HEK293T (cell line): Measurements from ENCODE around the gene PTPRM.

Experiments used
- CTCF ChIA-PET: fragments of 350-600 bp; formaldehyde crosslinking; extraction: SDS; loops from one replicate; lab custom pipeline; 2021; ENCODE audit warnings: antibody characterized with exemption, inconsistent platforms; lab: Yijun Ruan, JAX
- POLR2A ChIA-PET: fragments of 350-600 bp; formaldehyde crosslinking; extraction: SDS; loops from one replicate; lab custom pipeline; 2020; ENCODE audit warnings: antibody characterized with exemption, inconsistent platforms; lab: Yijun Ruan, JAX
- DNase-seq: peaks from one replicate; pipeline ENCODE4 v3.0.0; 2012; ENCODE audit warnings: mixed read lengths; ENCODE audit errors: extremely low spot score
- ARNT ChIP-seq: fragments of 450-650 bp; IDR thresholded peaks from 2 replicates; pipeline ENCODE4 v1.6.1; 2017; ENCODE audit warnings: mild to moderate bottlenecking
- BHLHE40 ChIP-seq: fragments of 450-650 bp; IDR thresholded peaks from 2 replicates; pipeline ENCODE4 v1.6.1; 2016; ENCODE audit warnings: mild to moderate bottlenecking, moderate library complexity, borderline replicate concordance
- CTBP1 ChIP-seq: fragments of 450-650 bp; IDR thresholded peaks from 2 replicates; pipeline ENCODE4 v1.6.1; 2016; ENCODE audit warnings: borderline replicate concordance
- ELF4 ChIP-seq: fragments of 450-650 bp; IDR thresholded peaks from 2 replicates; pipeline ENCODE4 v1.6.1; 2017; ENCODE audit warnings: antibody characterized with exemption
- FOXA1 ChIP-seq: fragments of 450-650 bp; IDR thresholded peaks from 2 replicates; pipeline ENCODE4 v1.6.1; 2016; ENCODE audit warnings: mild to moderate bottlenecking
- FOXK2 ChIP-seq: fragments of 450-650 bp; IDR thresholded peaks from 2 replicates; pipeline ENCODE4 v1.6.1; 2016; ENCODE audit warnings: mild to moderate bottlenecking
- FOXM1 ChIP-seq: fragments of 450-650 bp; IDR thresholded peaks from 2 replicates; pipeline ENCODE4 v1.6.1; 2017; ENCODE audit warnings: mild to moderate bottlenecking, borderline replicate concordance
- HDGF ChIP-seq: fragments of 450-650 bp; IDR thresholded peaks from 2 replicates; pipeline ENCODE4 v1.6.1; 2017; ENCODE audit warnings: antibody characterized with exemption, borderline replicate concordance
- L3MBTL2 ChIP-seq: fragments of 450-650 bp; conservative IDR thresholded peaks from 2 replicates; pipeline ENCODE4 v1.6.1; 2016; ENCODE audit warnings: mild to moderate bottlenecking
- LEF1 ChIP-seq: fragments of 450-650 bp; IDR thresholded peaks from 2 replicates; pipeline ENCODE4 v1.6.1; 2017; ENCODE audit warnings: mild to moderate bottlenecking, borderline replicate concordance
- NFRKB ChIP-seq: fragments of 450-650 bp; IDR thresholded peaks from 2 replicates; pipeline ENCODE4 v1.6.1; 2016; ENCODE audit warnings: mild to moderate bottlenecking, moderate library complexity
- PKNOX1 ChIP-seq: fragments of 450-650 bp; IDR thresholded peaks from 2 replicates; pipeline ENCODE4 v1.6.1; 2016
- SP1 ChIP-seq: fragments of 450-650 bp; IDR thresholded peaks from 2 replicates; pipeline ENCODE4 v1.6.1; 2017
- SUZ12 ChIP-seq: fragments of 450-650 bp; IDR thresholded peaks from 2 replicates; pipeline ENCODE4 v1.6.1; 2016; ENCODE audit warnings: mild to moderate bottlenecking
- TARDBP ChIP-seq: fragments of 450-650 bp; IDR thresholded peaks from 2 replicates; pipeline ENCODE4 v1.6.1; 2016
- ZNF384 ChIP-seq: fragments of 450-650 bp; IDR thresholded peaks from 2 replicates; pipeline ENCODE4 v1.6.1; 2016

The PTPRM gene

GRCh38 chr18:7772951-7773350 lies 205.8 kb downstream of the PTPRM start:
- POLR2A ChIA-PET: no interaction called here
- TF ChIP-seq FOXM1 (no peak), SP1 (no peak)
- CTCF ChIA-PET: no interaction called here
- no peak for DNase-seq

GRCh38 chr18:7775128-7775527 lies 208.0 kb downstream of the PTPRM start:
- CTCF ChIA-PET: no interaction called here

GRCh38 chr18:7775843-7776242 lies 208.7 kb downstream of the PTPRM start:
- POLR2A ChIA-PET: no interaction called here

More at GRCh38 chr18:7775128-7775527, 208.0 kb downstream of the PTPRM start:
- POLR2A ChIA-PET: no interaction called here
- DNase-seq: no peak
- TF ChIP-seq LEF1: no peak
- TF ChIP-seq SUZ12: no peak
- TF ChIP-seq HDGF: no peak
- TF ChIP-seq FOXA1: no peak
- no peak for TF ChIP-seq FOXM1
- TF ChIP-seq CTBP1: no peak
- TF ChIP-seq L3MBTL2: no peak
- no peak for TF ChIP-seq NFRKB
- TF ChIP-seq SP1: no peak
- TF ChIP-seq PKNOX1: no peak
- no peak for TF ChIP-seq TARDBP
- TF ChIP-seq ARNT: no peak
- TF ChIP-seq ELF4: no peak
- no peak for TF ChIP-seq FOXK2
- TF ChIP-seq BHLHE40: no peak
- TF ChIP-seq ZNF384: no peak

GRCh38 chr18:7778181-7778580 lies 211.1 kb downstream of the PTPRM start:
- DNase-seq: no peak
- POLR2A ChIA-PET: no interaction called here
- CTCF ChIA-PET: no interaction called here
- TF ChIP-seq FOXM1 (no peak), CTBP1 (no peak), BHLHE40 (no peak), FOXK2 (no peak)

More at GRCh38 chr18:7775843-7776242, 208.7 kb downstream of the PTPRM start:
- no peak for DNase-seq
- CTCF ChIA-PET: no interaction called here
- TF ChIP-seq ARNT (no peak), FOXK2 (no peak)

GRCh38 chr18:7779211-7779610 lies 212.1 kb downstream of the PTPRM start:
- TF ChIP-seq PKNOX1: no peak
- no peak for TF ChIP-seq FOXK2

GRCh38 chr18:7784171-7784570 lies 217.1 kb downstream of the PTPRM start:
- no peak for DNase-seq
- TF ChIP-seq BHLHE40: no peak
- no peak for TF ChIP-seq SUZ12
- no peak for TF ChIP-seq HDGF
- no peak for TF ChIP-seq CTBP1
- no peak for TF ChIP-seq LEF1
- TF ChIP-seq TARDBP: no peak
- TF ChIP-seq FOXA1: no peak
- POLR2A ChIA-PET: no interaction called here
- CTCF ChIA-PET: no interaction called here

More at GRCh38 chr18:7779211-7779610, 212.1 kb downstream of the PTPRM start:
- ChIA-PET CTCF (no interaction called here), POLR2A (no interaction called here)
- DNase-seq: no peak

- ChIA-PET CTCF (no interaction called here), POLR2A (no interaction called here)
- TF ChIP-seq TARDBP (no peak), FOXM1 (no peak), PKNOX1 (no peak), LEF1 (no peak), HDGF (no peak), SUZ12 (no peak), L3MBTL2 (no peak), SP1 (no peak), ZNF384 (no peak), NFRKB (no peak), FOXA1 (no peak), CTBP1 (no peak), FOXK2 (no peak), ELF4 (no peak), BHLHE40 (no peak), ARNT (no peak)
- DNase-seq: no peak
Observed at GRCh38 chr18:7786569-7786968, 219.5 kb downstream of the PTPRM start.

GRCh38 chr18:7787339-7787738 lies 220.2 kb downstream of the PTPRM start:
- POLR2A ChIA-PET: no interaction called here
- no peak for DNase-seq
- TF ChIP-seq FOXM1 (no peak), LEF1 (no peak), TARDBP (no peak), ELF4 (no peak), PKNOX1 (no peak), BHLHE40 (no peak), SP1 (no peak), ARNT (no peak)
- CTCF ChIA-PET: no interaction called here
